Activated T-cell treated with anti-CD3 and anti-CD28 coated beads, Interleukin-2, amount 50 U/mL, for 24 hours (primary cell): ENCODE results near the gene VPS11.
"Not testable (repeated sequence)": the region's sequence is repeated elsewhere in the genome, so short reads cannot be mapped to it uniquely, and the experiment has no call there.

ENCODE experiments used
- DNase-seq: peaks from one replicate; pipeline ENCODE4 v3.0.0-alpha.2; 2020
- H3K27ac Mint-ChIP-seq: 2 replicates; pipeline ENCODE4 v1.8.0; 2020; ENCODE audit warnings: mild to moderate bottlenecking, mixed read lengths
- H3K27me3 Mint-ChIP-seq: 2 replicates; pipeline ENCODE4 v1.8.0; 2020; ENCODE audit warnings: mixed read lengths
- H3K36me3 Mint-ChIP-seq: 2 replicates; pipeline ENCODE4 v1.8.0; 2020; ENCODE audit warnings: low read depth, mixed read lengths
- H3K4me1 Mint-ChIP-seq: 2 replicates; pipeline ENCODE4 v1.8.0; 2020; ENCODE audit warnings: low read depth, mixed read lengths
- H3K4me3 Mint-ChIP-seq: 2 replicates; pipeline ENCODE4 v1.8.0; 2020; ENCODE audit warnings: mild to moderate bottlenecking, moderate library complexity, mixed read lengths
- H3K9me3 Mint-ChIP-seq: 2 replicates; pipeline ENCODE4 v1.8.0; 2020; ENCODE audit warnings: mixed read lengths

The VPS11 gene

GRCh38 chr11:119051440-119052162, 16.0 kb upstream of the VPS11 start:
- H3K27ac Mint-ChIP-seq, result peak overlapping the region; percentile 63
- H3K4me3 Mint-ChIP-seq, result peak overlapping the region; percentile 20
- no peaks in the 10 kb centered on the region for H3K9me3 Mint-ChIP-seq
- H3K4me1 Mint-ChIP-seq, result peaks cover 55% of the 10 kb centered on the region
- peaks cover 100% of the 10 kb centered on the region for H3K36me3 Mint-ChIP-seq
- no peak for DNase-seq
- no peaks in the 10 kb centered on the region for H3K27me3 Mint-ChIP-seq

- peak overlapping the region; percentile 20 for H3K4me3 Mint-ChIP-seq
- no peaks in the 10 kb centered on the region for H3K9me3 Mint-ChIP-seq
- DNase-seq, result no peak
- peak overlapping the region; percentile 63 for H3K27ac Mint-ChIP-seq
- H3K4me1 Mint-ChIP-seq, result peaks cover 53% of the 10 kb centered on the region
- H3K27me3 Mint-ChIP-seq, result no peaks in the 10 kb centered on the region
- peaks cover 95% of the 10 kb centered on the region for H3K36me3 Mint-ChIP-seq
These were observed 15.3 kb upstream of the VPS11 start for GRCh38 chr11:119052163-119052814.

GRCh38 chr11:119054418-119054817, 13.2 kb upstream of the VPS11 start:
- H3K27ac Mint-ChIP-seq, result peak overlapping the region; percentile 89
- peaks cover 60% of the 10 kb centered on the region for H3K4me1 Mint-ChIP-seq
- no peaks in the 10 kb centered on the region for H3K9me3 Mint-ChIP-seq
- peak overlapping the region; percentile 96 for H3K4me3 Mint-ChIP-seq
- peaks cover 83% of the 10 kb centered on the region for H3K36me3 Mint-ChIP-seq
- DNase-seq, result no peak
- no peaks in the 10 kb centered on the region for H3K27me3 Mint-ChIP-seq

GRCh38 chr11:119055901-119056300, 11.7 kb upstream of the VPS11 start:
- peak; percentile 46 for DNase-seq
- peaks cover 73% of the 10 kb centered on the region for H3K36me3 Mint-ChIP-seq
- H3K9me3 Mint-ChIP-seq, result no peaks in the 10 kb centered on the region
- H3K27ac Mint-ChIP-seq, result peak overlapping the region; percentile 89
- peaks cover 59% of the 10 kb centered on the region for H3K4me1 Mint-ChIP-seq
- H3K27me3 Mint-ChIP-seq, result no peaks in the 10 kb centered on the region
- peak overlapping the region; percentile 96 for H3K4me3 Mint-ChIP-seq

GRCh38 chr11:119056421-119056999, 11.1 kb upstream of the VPS11 start:
- Mint-ChIP-seq H3K36me3 (peaks cover 70% of the 10 kb centered on the region), H3K9me3 (no peaks in the 10 kb centered on the region), H3K27ac (peak overlapping the region; percentile 98), H3K4me3 (peak overlapping the region; percentile 96), H3K4me1 (peaks cover 53% of the 10 kb centered on the region), H3K27me3 (no peaks in the 10 kb centered on the region)
- no peak for DNase-seq

GRCh38 chr11:119057000-119057769, 10.4 kb upstream of the VPS11 start, which contains the start of gene HYOU1:
Gene HYOU1, minus strand, starts transcription at chr11:119057205. Its CDS starts 1,045 bp downstream, at chr11:119056160.
- H3K27ac Mint-ChIP-seq, result peak within 1 kb of the TSS; percentile 98
- peaks cover 47% of the 10 kb centered on the region for H3K4me1 Mint-ChIP-seq
- peak within 1 kb of the TSS; percentile 96 for H3K4me3 Mint-ChIP-seq
- no peaks in the 10 kb centered on the region for H3K9me3 Mint-ChIP-seq
- H3K27me3 Mint-ChIP-seq, result no peaks in the 10 kb centered on the region
- DNase-seq, result peak; percentile 98
- peaks cover 66% of the 10 kb centered on the region for H3K36me3 Mint-ChIP-seq

- H3K27ac Mint-ChIP-seq, DNase-seq, H3K9me3 Mint-ChIP-seq, H3K27me3 Mint-ChIP-seq, H3K4me3 Mint-ChIP-seq: not testable (repeated sequence)
- H3K4me1 Mint-ChIP-seq, result peaks cover 35% of the 10 kb centered on the region
- peaks cover 50% of the 10 kb centered on the region for H3K36me3 Mint-ChIP-seq
These were observed 8.5 kb upstream of the VPS11 start for GRCh38 chr11:119059128-119059527.

- H3K4me1 Mint-ChIP-seq, result peaks cover 29% of the 10 kb centered on the region
- H3K36me3 Mint-ChIP-seq, result peaks cover 41% of the 10 kb centered on the region
- no peaks in the 10 kb centered on the region for H3K27me3 Mint-ChIP-seq
- H3K27ac Mint-ChIP-seq, result no peak overlapping the region
- H3K4me3 Mint-ChIP-seq, result no peak overlapping the region
- no peak for DNase-seq
- no peaks in the 10 kb centered on the region for H3K9me3 Mint-ChIP-seq
These were observed 6.4 kb upstream of the VPS11 start for GRCh38 chr11:119061256-119061655.

GRCh38 chr11:119062779-119063178, 4.8 kb upstream of the VPS11 start:
- no peaks in the 10 kb centered on the region for H3K9me3 Mint-ChIP-seq
- no peak overlapping the region for H3K4me3 Mint-ChIP-seq
- no peaks in the 10 kb centered on the region for H3K27me3 Mint-ChIP-seq
- DNase-seq, result no peak
- H3K36me3 Mint-ChIP-seq, result peaks cover 41% of the 10 kb centered on the region
- peaks cover 35% of the 10 kb centered on the region for H3K4me1 Mint-ChIP-seq
- no peak overlapping the region for H3K27ac Mint-ChIP-seq

GRCh38 chr11:119065369-119065768, 2.2 kb upstream of the VPS11 start:
- H3K27ac Mint-ChIP-seq, result peak overlapping the region; percentile 98
- peaks cover 50% of the 10 kb centered on the region for H3K36me3 Mint-ChIP-seq
- peak overlapping the region; percentile 96 for H3K4me3 Mint-ChIP-seq
- H3K4me1 Mint-ChIP-seq, result peaks cover 40% of the 10 kb centered on the region
- DNase-seq, result no peak
- no peaks in the 10 kb centered on the region for H3K27me3 Mint-ChIP-seq
- no peaks in the 10 kb centered on the region for H3K9me3 Mint-ChIP-seq

GRCh38 chr11:119077839-119078238, 10.2 kb downstream of the VPS11 start:
- no peak for DNase-seq
- H3K4me1 Mint-ChIP-seq, result no peaks in the 10 kb centered on the region
- H3K4me3 Mint-ChIP-seq, result no peak overlapping the region
- H3K27me3 Mint-ChIP-seq, result no peaks in the 10 kb centered on the region
- H3K27ac Mint-ChIP-seq, result peak overlapping the region; percentile 20
- H3K9me3 Mint-ChIP-seq, result no peaks in the 10 kb centered on the region
- H3K36me3 Mint-ChIP-seq, result peaks cover 84% of the 10 kb centered on the region

GRCh38 chr11:119078675-119079420, 11.2 kb downstream of the VPS11 start:
- no peak overlapping the region for H3K4me3 Mint-ChIP-seq
- no peaks in the 10 kb centered on the region for H3K27me3 Mint-ChIP-seq
- no peaks in the 10 kb centered on the region for H3K9me3 Mint-ChIP-seq
- peak overlapping the region; percentile 20 for H3K27ac Mint-ChIP-seq
- DNase-seq, result no peak
- H3K4me1 Mint-ChIP-seq, result no peaks in the 10 kb centered on the region
- H3K36me3 Mint-ChIP-seq, result peaks cover 74% of the 10 kb centered on the region

- H3K4me3 Mint-ChIP-seq, result no peak overlapping the region
- DNase-seq, result no peak
- no peaks in the 10 kb centered on the region for H3K9me3 Mint-ChIP-seq
- peaks cover 69% of the 10 kb centered on the region for H3K36me3 Mint-ChIP-seq
- H3K27ac Mint-ChIP-seq, result peak overlapping the region; percentile 44
- H3K27me3 Mint-ChIP-seq, result no peaks in the 10 kb centered on the region
- H3K4me1 Mint-ChIP-seq, result peaks cover 16% of the 10 kb centered on the region
These were observed 14.2 kb downstream of the VPS11 start for GRCh38 chr11:119081682-119082260.
